GM12878 (cell line): ENCODE data around the gene CHIA.
"Not testable (repeated sequence)": the region's sequence is repeated elsewhere in the genome, so short reads cannot be mapped to it uniquely, and the experiment has no call there.

Experiments used
- ATF7 ChIP-seq: fragments of 450-650 bp; IDR thresholded peaks from 2 replicates; pipeline ENCODE4 v1.6.1; 2016; ENCODE audit warnings: low read depth, mild to moderate bottlenecking
- CREB1 ChIP-seq: IDR thresholded peaks from 2 replicates; pipeline ENCODE4 v1.6.1; 2012; ENCODE audit warnings: low read depth, mild to moderate bottlenecking, inconsistent platforms
- CTCF ChIP-seq, 3 experiments: IDR thresholded peaks in 2 of 3; conservative IDR thresholded peaks in 1 of 3; 2 replicates each; pipeline ENCODE4 v1.5.1; 2011; ENCODE audit warnings: low read depth in 3 of 3, low read length in 3 of 3, mild to moderate bottlenecking in 3 of 3, control low read depth in 2 of 3, moderate library complexity in 2 of 3, inconsistent platforms in 1 of 3, mixed read lengths in 1 of 3; ENCODE audit not compliant: control insufficient read depth in 2 of 3, insufficient read depth in 1 of 3; ENCODE audit errors: extremely low read depth in 1 of 3
- EZH2 ChIP-seq: IDR thresholded peaks from 2 replicates; pipeline ENCODE4 v1.6.1; 2012; ENCODE audit warnings: low read depth, mild to moderate bottlenecking, control low read depth, inconsistent platforms, low read length, borderline replicate concordance; ENCODE audit not compliant: control insufficient read depth
- HDAC6 ChIP-seq: fragments of 200-600 bp; sonication (generic); IDR thresholded peaks from one replicate; pipeline ENCODE4 v1.8.0; 2017; ENCODE audit warnings: antibody characterized with exemption; ENCODE audit not compliant: unreplicated experiment
- NRF1 ChIP-seq: conservative IDR thresholded peaks from 2 replicates; pipeline ENCODE4 v1.6.1; 2011; ENCODE audit warnings: mild to moderate bottlenecking, low read depth, low read length, improper control_type of control experiment
- POLR2A ChIP-seq: IDR thresholded peaks from 2 replicates; pipeline ENCODE4 v1.6.1; 2011; ENCODE audit warnings: low read depth, mild to moderate bottlenecking, low read length
- RAD21 ChIP-seq: IDR thresholded peaks from 2 replicates; pipeline ENCODE4 v1.6.1; 2011; ENCODE audit warnings: mild to moderate bottlenecking, low read depth, low read length, moderate library complexity; ENCODE audit not compliant: insufficient read depth
- RCOR1 ChIP-seq: conservative IDR thresholded peaks from 2 replicates; pipeline ENCODE4 v1.6.1; 2012; ENCODE audit warnings: low read depth, low read length, improper control_type of control experiment
- SUZ12 ChIP-seq: fragments of 200-600 bp; sonication (generic); IDR thresholded peaks from one replicate; pipeline ENCODE4 v1.6.1; 2018; ENCODE audit warnings: antibody characterized with exemption, mild to moderate bottlenecking; ENCODE audit not compliant: unreplicated experiment
- TCF12 ChIP-seq: IDR thresholded peaks from 2 replicates; pipeline ENCODE4 v1.6.1; 2011; ENCODE audit warnings: low read depth, mild to moderate bottlenecking, low read length
- ZNF217 ChIP-seq: fragments of 450-650 bp; IDR thresholded peaks from 2 replicates; pipeline ENCODE4 v1.6.1; 2017; ENCODE audit warnings: antibody characterized with exemption, mild to moderate bottlenecking

- not testable (repeated sequence) for TF ChIP-seq CTCF (IDR thresholded peaks at IDR 0.05 in 2 of 3, conservative IDR thresholded peaks at IDR 0.05 in 1 of 3; ENCODE audit: control insufficient read depth in 2 of 3, extremely low read depth in 1 of 3, insufficient read depth in 1 of 3, low read depth in 3 of 3, low read length in 3 of 3); RAD21; HDAC6; EZH2; POLR2A; TCF12; NRF1; CREB1; ATF7; SUZ12; ZNF217; RCOR1
Measured at GRCh38 chr1:111335214-111335877, 44.7 kb downstream of the CHIA start.
